Mesendoderm (in vitro differentiated cells): ENCODE data around the gene ZNF598.

Source experiments
- DNase-seq: peaks from one replicate; pipeline ENCODE4 v3.0.0; 2013
- H2AK5ac ChIP-seq: 2 replicates; pipeline ENCODE4 v1.6.1; 2013; ENCODE audit warnings: low read length, inconsistent platforms
- H2BK120ac ChIP-seq: 2 replicates; pipeline ENCODE4 v1.6.1; 2013; ENCODE audit warnings: low read depth, mild to moderate bottlenecking, low read length, moderate library complexity, mixed read lengths
- H2BK15ac ChIP-seq: replicated peaks from 2 replicates; pipeline ENCODE4 v1.6.1; 2013; ENCODE audit warnings: low read depth, mild to moderate bottlenecking, moderate library complexity
- H2BK5ac ChIP-seq: 2 replicates; pipeline ENCODE4 v1.6.1; 2013; ENCODE audit warnings: low read length, inconsistent platforms
- H3K18ac ChIP-seq: 2 replicates; pipeline ENCODE4 v1.6.1; 2013; ENCODE audit warnings: mild to moderate bottlenecking, low read length, mixed read lengths
- H3K23ac ChIP-seq: one replicate; pipeline ENCODE4 v1.6.1; 2013; ENCODE audit warnings: low read length
- H3K27ac ChIP-seq: 2 replicates; pipeline ENCODE4 v1.5.1; 2013; ENCODE audit warnings: low read depth, mild to moderate bottlenecking, inconsistent platforms, low read length, moderate library complexity
- H3K27me3 ChIP-seq: 2 replicates; pipeline ENCODE4 v1.6.1; 2013; ENCODE audit warnings: low read length, control low read depth, mild to moderate bottlenecking, inconsistent platforms; ENCODE audit not compliant: insufficient read depth, poor library complexity
- H3K36me3 ChIP-seq: 2 replicates; pipeline ENCODE4 v1.6.1; 2013; ENCODE audit warnings: low read length, inconsistent platforms; ENCODE audit not compliant: control insufficient read depth, insufficient read depth
- H3K4ac ChIP-seq: one replicate; pipeline ENCODE4 v1.6.1; 2013; ENCODE audit warnings: low read depth, mild to moderate bottlenecking, low read length, moderate library complexity
- H3K4me1 ChIP-seq: 2 replicates; pipeline ENCODE4 v1.6.1; 2013; ENCODE audit warnings: low read depth, low read length, inconsistent platforms; ENCODE audit not compliant: control insufficient read depth
- H3K4me2 ChIP-seq: 2 replicates; pipeline ENCODE4 v1.6.1; 2013; ENCODE audit warnings: low read length
- H3K4me3 ChIP-seq: 2 replicates; pipeline ENCODE4 v1.5.1; 2013; ENCODE audit warnings: mild to moderate bottlenecking, low read length
- H3K56ac ChIP-seq: one replicate; pipeline ENCODE4 v1.6.1; 2013; ENCODE audit warnings: low read length
- H3K79me1 ChIP-seq: 2 replicates; pipeline ENCODE4 v1.6.1; 2013; ENCODE audit warnings: low read length, inconsistent platforms
- H3K79me2 ChIP-seq: 2 replicates; pipeline ENCODE4 v1.6.1; 2013; ENCODE audit warnings: mild to moderate bottlenecking, low read length; ENCODE audit not compliant: control insufficient read depth, insufficient read depth
- H3K9ac ChIP-seq: 2 replicates; pipeline ENCODE4 v1.6.1; 2013; ENCODE audit warnings: low read length, inconsistent platforms
- H4K5ac ChIP-seq: one replicate; pipeline ENCODE4 v1.6.1; 2013; ENCODE audit warnings: low read length
- H4K8ac ChIP-seq: one replicate; pipeline ENCODE4 v1.6.1; 2013; ENCODE audit warnings: low read depth, mild to moderate bottlenecking, control low read depth, low read length, moderate library complexity
- WGBS: extraction: QIAGEN DNeasy Blood & Tissue Kit; methylation state at CpG from one replicate; pipeline ENCODE4 v1.1.7; 2013; ENCODE audit warnings: low lambda C conversion rate, missing lambda C conversion rate; ENCODE audit not compliant: insufficient coverage; ENCODE audit errors: extremely low coverage; 5-methylcytosine and 5-hydroxymethylcytosine counted together

Gene ZNF598

DNA sequence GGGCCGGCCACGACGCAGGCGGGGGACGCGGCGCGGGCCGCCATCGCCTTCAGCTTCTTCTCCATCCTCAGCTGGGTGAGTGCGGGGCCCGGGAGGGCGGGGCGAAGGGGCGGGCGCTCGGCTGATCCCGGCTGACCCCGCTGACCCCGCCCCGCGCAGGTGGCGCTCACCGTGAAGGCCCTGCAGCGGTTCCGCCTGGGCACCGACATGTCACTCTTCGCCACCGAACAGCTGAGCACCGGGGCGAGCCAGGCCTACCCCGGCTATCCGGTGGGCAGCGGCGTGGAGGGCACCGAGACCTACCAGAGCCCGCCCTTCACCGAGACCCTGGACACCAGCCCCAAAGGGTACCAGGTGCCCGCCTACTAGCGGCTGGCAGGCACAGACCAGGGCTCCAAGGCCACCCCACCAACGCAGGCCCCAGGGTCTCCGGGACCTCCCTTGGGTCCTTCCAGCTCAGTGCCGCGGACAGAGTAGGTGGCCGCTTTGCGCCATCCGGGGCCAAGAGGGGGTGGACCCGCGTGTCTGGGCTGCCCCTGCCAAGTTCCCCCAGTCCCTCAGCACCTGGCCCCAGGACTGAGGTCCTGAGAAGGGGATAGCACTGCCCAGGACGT is 16.8 kb downstream of the ZNF598 start:
- no peak overlapping the region for H4K5ac ChIP-seq
- no peak overlapping the region for H3K4me3 ChIP-seq
- peak overlapping the region; percentile 48 for H3K4me2 ChIP-seq
- no peak overlapping the region for H2BK120ac ChIP-seq
- no peak overlapping the region for H2AK5ac ChIP-seq
- no peak overlapping the region for H3K23ac ChIP-seq
- no peaks in the 10 kb centered on the region for H3K79me1 ChIP-seq
- H3K79me2 ChIP-seq, result no peaks in the 10 kb centered on the region
- no peak overlapping the region for H2BK15ac ChIP-seq
- no peak overlapping the region for H3K18ac ChIP-seq
- no peaks in the 10 kb centered on the region for H3K36me3 ChIP-seq
- no peak overlapping the region for H4K8ac ChIP-seq
- H3K56ac ChIP-seq, result peak overlapping the region; percentile 90
- H3K27me3 ChIP-seq, result peaks cover 3% of the 10 kb centered on the region
- peak overlapping the region; percentile 57 for H3K9ac ChIP-seq
- H3K4ac ChIP-seq, result no peak overlapping the region
- no peaks in the 10 kb centered on the region for H3K4me1 ChIP-seq
- no peak overlapping the region for H3K27ac ChIP-seq
- WGBS, result no CpG with 5 or more reads among the region's 50 CpGs
- DNase-seq, result no peak
- H2BK5ac ChIP-seq, result no peak overlapping the region

DNA sequence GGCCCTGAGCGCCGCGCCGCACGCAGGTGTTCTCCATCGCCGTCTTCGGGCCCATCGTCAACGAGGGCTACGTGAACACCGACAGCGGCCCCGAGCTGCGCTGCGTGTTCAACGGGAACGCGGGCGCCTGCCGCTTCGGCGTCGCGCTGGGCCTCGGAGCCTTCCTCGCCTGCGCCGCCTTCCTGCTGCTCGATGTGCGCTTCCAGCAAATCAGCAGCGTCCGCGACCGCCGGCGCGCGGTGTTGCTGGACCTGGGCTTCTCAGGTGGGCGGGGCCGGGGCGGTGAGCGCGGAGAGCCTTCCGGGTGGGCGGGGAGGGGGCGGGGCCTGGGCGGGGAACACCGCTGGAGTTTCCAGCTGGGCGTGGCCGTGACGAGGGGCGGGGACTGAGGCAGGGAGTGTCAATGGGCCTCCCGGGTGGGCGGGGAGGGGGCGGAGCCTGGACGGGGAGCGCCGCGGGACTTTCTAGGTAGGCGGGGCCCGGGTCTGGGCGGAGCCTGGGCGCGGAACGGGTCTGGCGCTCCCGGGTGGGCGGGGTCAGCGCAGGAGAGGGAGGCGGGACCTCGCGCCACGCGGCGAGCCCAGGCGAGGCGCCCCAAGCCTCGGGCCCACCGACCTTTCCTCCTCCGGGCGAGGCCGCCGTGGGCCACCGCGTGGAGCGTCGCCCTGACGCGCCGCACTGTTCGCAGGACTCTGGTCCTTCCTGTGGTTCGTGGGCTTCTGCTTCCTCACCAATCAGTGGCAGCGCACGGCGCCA is 17.5 kb downstream of the ZNF598 start:
- Histone ChIP-seq H3K36me3 (no peaks in the 10 kb centered on the region), H3K4ac (no peak overlapping the region), H3K4me2 (peak overlapping the region; percentile 48), H3K79me1 (no peaks in the 10 kb centered on the region), H3K18ac (no peak overlapping the region), H3K4me1 (no peaks in the 10 kb centered on the region), H2BK15ac (no peak overlapping the region), H3K9ac (peak overlapping the region; percentile 57), H3K23ac (no peak overlapping the region), H3K56ac (peak overlapping the region; percentile 90), H3K4me3 (no peak overlapping the region), H3K27me3 (peaks cover 3% of the 10 kb centered on the region), H4K8ac (no peak overlapping the region), H4K5ac (no peak overlapping the region), H2BK120ac (no peak overlapping the region), H2AK5ac (no peak overlapping the region), H3K79me2 (no peaks in the 10 kb centered on the region), H3K27ac (no peak overlapping the region), H2BK5ac (no peak overlapping the region)
- DNase-seq, result peak; percentile 93
- WGBS, result no CpG with 5 or more reads among the region's 96 CpGs

DNA sequence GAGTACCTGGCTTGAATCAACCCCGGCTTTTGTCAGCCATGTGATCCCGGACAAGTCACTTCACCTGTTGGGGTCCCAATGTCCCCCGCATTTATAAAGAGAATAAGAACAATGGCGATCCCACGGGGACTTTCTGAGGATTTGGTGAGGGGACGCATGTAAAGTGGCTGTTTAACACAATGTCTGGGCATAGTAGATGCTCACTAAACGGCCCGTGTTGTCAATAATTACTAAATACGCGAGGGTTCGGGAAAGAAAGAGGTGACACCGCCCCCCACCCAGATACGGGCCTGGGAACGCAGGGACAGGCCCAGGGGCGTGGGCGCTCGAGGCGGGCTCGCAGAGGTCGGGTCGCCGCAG is 18.1 kb downstream of the ZNF598 start:
- WGBS, result no CpG with 5 or more reads among the region's 22 CpGs
- Histone ChIP-seq H2BK5ac (no peak overlapping the region), H2AK5ac (no peak overlapping the region), H3K23ac (no peak overlapping the region), H3K36me3 (no peaks in the 10 kb centered on the region), H3K27me3 (peaks cover 3% of the 10 kb centered on the region), H3K18ac (no peak overlapping the region), H3K27ac (no peak overlapping the region), H4K5ac (no peak overlapping the region), H4K8ac (no peak overlapping the region), H3K4me1 (no peaks in the 10 kb centered on the region), H3K79me1 (no peaks in the 10 kb centered on the region), H3K4me3 (no peak overlapping the region), H3K4me2 (peak overlapping the region; percentile 25), H3K56ac (peak overlapping the region; percentile 73), H2BK120ac (no peak overlapping the region), H3K79me2 (no peaks in the 10 kb centered on the region), H3K9ac (peak overlapping the region; percentile 40), H3K4ac (no peak overlapping the region), H2BK15ac (no peak overlapping the region)
- no peak for DNase-seq

DNA sequence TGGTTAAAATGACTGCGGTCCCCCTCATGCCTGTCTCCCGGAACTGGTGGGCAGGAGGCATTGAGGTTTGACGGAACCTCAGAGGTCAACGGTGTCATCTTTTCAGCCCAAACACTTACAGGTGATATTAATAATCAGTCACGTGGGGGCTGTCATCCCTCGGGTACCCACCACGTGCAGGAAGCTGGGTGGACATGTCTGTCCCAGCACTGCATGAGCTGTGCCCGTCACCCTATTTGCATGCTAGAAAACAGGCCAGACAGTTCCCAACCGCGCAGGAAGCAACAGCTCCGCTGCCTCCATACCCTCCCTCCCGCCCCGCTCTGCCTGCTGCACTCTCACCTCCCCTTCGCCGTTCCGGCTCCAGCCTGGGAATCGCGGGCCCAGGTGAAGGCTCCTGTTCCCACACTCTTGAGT is 18.5 kb downstream of the ZNF598 start:
- Histone ChIP-seq H3K36me3 (peaks cover under 1% of the 10 kb centered on the region), H3K9ac (no peak overlapping the region), H3K4me2 (no peak overlapping the region), H2BK120ac (no peak overlapping the region), H3K23ac (no peak overlapping the region), H3K79me2 (no peaks in the 10 kb centered on the region), H3K4me3 (no peak overlapping the region), H3K79me1 (no peaks in the 10 kb centered on the region), H3K4ac (no peak overlapping the region), H2AK5ac (no peak overlapping the region), H3K56ac (no peak overlapping the region), H3K27me3 (peaks cover 3% of the 10 kb centered on the region), H2BK5ac (no peak overlapping the region), H3K4me1 (no peaks in the 10 kb centered on the region), H3K27ac (no peak overlapping the region), H2BK15ac (no peak overlapping the region), H3K18ac (no peak overlapping the region), H4K8ac (no peak overlapping the region), H4K5ac (no peak overlapping the region)
- no peak for DNase-seq
- no CpG with 5 or more reads among the region's 18 CpGs for WGBS

DNA sequence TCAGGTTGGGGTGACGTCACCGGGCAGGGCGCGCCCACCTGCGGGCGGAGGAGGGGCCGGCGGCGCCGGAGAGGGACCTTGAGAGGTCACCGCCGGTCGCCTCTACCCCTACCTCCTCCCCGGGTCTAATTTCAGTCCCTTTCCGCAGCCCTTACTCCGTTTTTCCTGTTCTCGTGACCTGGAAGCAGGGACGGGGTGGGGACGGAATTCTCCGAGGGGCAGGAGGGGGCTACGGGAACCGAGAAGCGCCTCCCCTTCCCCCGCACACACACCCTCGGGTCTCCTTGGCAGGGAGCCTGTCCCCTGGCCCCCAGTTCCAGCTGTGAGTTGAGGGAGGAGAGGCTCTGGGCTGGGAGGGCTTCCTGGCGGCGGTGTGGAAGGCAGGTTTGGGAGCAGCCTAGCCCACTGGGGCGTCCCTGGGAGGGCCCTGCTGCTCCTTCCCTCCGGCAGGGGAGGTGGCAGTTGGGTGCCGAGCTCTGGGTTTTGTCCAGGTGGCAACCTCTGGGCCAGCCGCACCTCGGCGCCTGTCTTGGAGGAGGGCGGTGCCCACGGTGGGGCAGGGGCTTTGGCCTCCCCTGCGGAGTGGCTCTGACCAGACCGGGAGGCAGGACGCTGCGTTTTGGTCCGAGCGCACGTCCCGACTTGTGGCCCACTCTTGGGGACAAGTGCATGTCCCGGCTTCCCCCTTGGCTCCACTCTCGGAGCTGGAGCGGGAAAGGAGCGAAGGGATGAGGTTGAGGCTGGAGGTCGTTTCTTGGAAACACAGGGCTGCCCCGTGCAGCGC is 19.1 kb downstream of the ZNF598 start:
- H3K18ac ChIP-seq, result no peak overlapping the region
- peaks cover 3% of the 10 kb centered on the region for H3K36me3 ChIP-seq
- H3K9ac ChIP-seq, result peak overlapping the region; percentile 59
- H3K27me3 ChIP-seq, result peaks cover 3% of the 10 kb centered on the region
- no peak overlapping the region for H2AK5ac ChIP-seq
- H2BK15ac ChIP-seq, result no peak overlapping the region
- peak overlapping the region; percentile 81 for H3K4me2 ChIP-seq
- DNase-seq, result peak; percentile 75
- no peak overlapping the region for H3K27ac ChIP-seq
- no peaks in the 10 kb centered on the region for H3K4me1 ChIP-seq
- no peak overlapping the region for H2BK120ac ChIP-seq
- no peaks in the 10 kb centered on the region for H3K79me2 ChIP-seq
- H3K4me3 ChIP-seq, result peak overlapping the region; percentile 34
- H4K8ac ChIP-seq, result no peak overlapping the region
- H2BK5ac ChIP-seq, result no peak overlapping the region
- no peak overlapping the region for H4K5ac ChIP-seq
- WGBS, result no CpG with 5 or more reads among the region's 50 CpGs
- no peak overlapping the region for H3K4ac ChIP-seq
- H3K23ac ChIP-seq, result no peak overlapping the region
- H3K79me1 ChIP-seq, result peaks cover 2% of the 10 kb centered on the region
- peak overlapping the region; percentile 83 for H3K56ac ChIP-seq
